Activated CD4-positive, alpha-beta memory T cell treated with anti-CD3 and anti-CD28 coated beads for 36 hours (primary cell): Measurements from ENCODE around the gene B4GALT1. TPM values are rescaled to one million over a fixed set of nuclear protein-coding genes. Genes with fewer than 3 reads are reported as not detected.
A peak's percentile ranks its signal among the peaks of the same experiment; 100 is the strongest.

Source experiments
- CTCF ChIA-PET: fragments of 350-600 bp; sonication (Branson Sonifier 250); formaldehyde crosslinking; loops from one replicate; lab custom pipeline; 2021; ENCODE audit warnings: antibody characterized with exemption, inconsistent platforms; lab: Charles Lee
- POLR2A ChIA-PET: fragments of 350-600 bp; sonication (Branson Sonifier 250); formaldehyde crosslinking; loops from one replicate; lab custom pipeline; 2021; ENCODE audit warnings: antibody characterized with exemption; lab: Charles Lee
- DNase-seq: peaks from one replicate; pipeline ENCODE4 v3.0.0-alpha.2; 2020
- H3K27ac Mint-ChIP-seq: one replicate; pipeline ENCODE4 v1.8.0; 2021; ENCODE audit warnings: mixed read lengths
- H3K27me3 Mint-ChIP-seq: one replicate; pipeline ENCODE4 v1.8.0; 2021; ENCODE audit warnings: mixed read lengths
- H3K36me3 Mint-ChIP-seq: one replicate; pipeline ENCODE4 v1.8.0; 2021; ENCODE audit warnings: mixed read lengths
- H3K4me1 Mint-ChIP-seq: one replicate; pipeline ENCODE4 v1.8.0; 2021; ENCODE audit warnings: low read depth, mixed read lengths
- H3K4me3 Mint-ChIP-seq: one replicate; pipeline ENCODE4 v1.8.0; 2021; ENCODE audit warnings: mild to moderate bottlenecking, mixed read lengths
- H3K9me3 Mint-ChIP-seq: one replicate; pipeline ENCODE4 v1.8.0; 2021; ENCODE audit warnings: mixed read lengths
- intact Hi-C: fragments of 100-400 bp; cut with micrococcal nuclease; formaldehyde crosslinking; loops from one replicate; pipeline ENCODE4 v1.15.1; 2023
- total RNA-seq, 2 experiments: library from RNA; stranded (reverse); gene quantifications; one replicate each; pipeline ENCODE4 v1.2.3, GENCODE V29; 2021

Gene B4GALT1
- total RNA-seq, 2 experiments from 2014 or later, result 76.6 to 78.0 TPM

DNA sequence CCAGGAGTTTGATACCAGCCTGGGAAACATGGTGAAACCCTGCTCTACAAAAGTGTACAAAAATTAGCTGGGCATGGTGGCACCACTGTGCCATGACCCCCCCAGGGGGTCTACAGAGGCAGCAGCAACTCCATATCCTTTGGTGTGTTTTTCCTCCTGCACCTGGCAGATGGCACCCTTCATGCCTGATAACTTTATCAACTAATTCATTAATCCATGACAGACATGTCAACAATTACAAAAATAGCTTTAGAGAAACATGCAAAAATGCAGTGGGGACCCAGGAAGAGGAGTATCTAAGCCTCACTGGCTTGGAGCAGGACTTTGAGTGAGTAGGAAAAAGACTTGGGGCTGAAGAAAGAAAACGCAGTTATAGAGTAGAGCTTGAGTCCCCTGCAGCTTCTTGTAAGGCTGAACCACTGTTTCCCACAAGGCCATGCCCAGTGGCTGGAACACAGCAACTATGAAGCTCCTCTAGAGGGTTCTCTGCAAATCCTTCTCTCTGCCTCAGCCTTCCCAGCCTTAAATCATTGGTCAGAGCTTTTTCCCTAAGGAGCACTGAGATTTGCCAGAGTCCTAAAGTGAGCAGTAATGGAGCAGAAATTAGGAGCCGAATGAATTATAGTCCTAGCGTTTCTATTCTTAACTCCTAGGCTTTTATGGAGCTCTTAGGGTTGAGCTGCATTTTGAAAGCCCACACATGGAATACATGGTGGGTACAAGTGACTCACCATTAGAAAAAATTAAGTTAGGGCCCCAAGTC lies 25.5 kb upstream of the B4GALT1 start:
- intact Hi-C loops, result no loop called here
- H3K9me3 Mint-ChIP-seq, result no peaks in the 10 kb centered on the region
- no peak for DNase-seq
- H3K36me3 Mint-ChIP-seq, result no peaks in the 10 kb centered on the region
- H3K4me3 Mint-ChIP-seq, result no peak overlapping the region
- no peaks in the 10 kb centered on the region for H3K27me3 Mint-ChIP-seq
- no peak overlapping the region for H3K27ac Mint-ChIP-seq
- no peaks in the 10 kb centered on the region for H3K4me1 Mint-ChIP-seq
- POLR2A ChIA-PET, result no interaction called here
- CTCF ChIA-PET, result no interaction called here

DNA sequence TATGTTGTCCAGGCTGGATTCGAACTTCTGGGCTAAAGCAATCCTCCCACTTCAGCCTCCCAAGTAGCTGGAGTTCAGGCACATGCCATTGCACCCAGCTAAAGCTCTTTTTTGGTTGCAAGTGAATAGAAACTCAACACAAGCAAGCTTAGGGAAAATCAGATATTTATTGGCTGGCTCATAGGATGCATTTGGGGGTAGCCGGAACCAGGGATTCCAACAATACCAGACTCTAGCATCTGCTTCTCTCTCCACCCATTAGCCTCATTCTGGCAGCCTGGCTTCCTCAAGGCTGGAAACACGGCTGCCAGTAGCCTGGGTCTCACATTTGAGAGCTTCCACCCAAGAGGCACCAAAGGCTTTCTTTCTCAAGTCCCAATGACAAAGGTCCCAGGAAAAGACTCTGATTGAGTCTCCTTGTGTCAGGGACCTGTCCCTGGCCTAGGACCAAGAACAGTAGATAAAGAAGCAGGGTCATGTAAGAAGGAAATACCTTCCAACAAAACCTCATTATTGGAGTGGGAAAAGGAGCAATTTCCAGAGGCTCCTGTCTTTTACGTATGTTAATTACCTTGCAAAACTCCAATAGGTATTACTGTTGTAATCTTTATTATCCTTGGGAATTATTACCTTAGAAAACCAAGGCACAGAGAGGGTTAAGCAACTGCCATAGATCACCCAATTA lies 23.0 kb upstream of the B4GALT1 start:
- Mint-ChIP-seq H3K27ac (no peak overlapping the region), H3K27me3 (peaks cover 3% of the 10 kb centered on the region)
- CTCF ChIA-PET, result interaction anchor here (0.6 kb wide), 1 partner anchor 54 kb away, joined by 4 read pairs; no protein-coding TSS in a partner anchor

DNA sequence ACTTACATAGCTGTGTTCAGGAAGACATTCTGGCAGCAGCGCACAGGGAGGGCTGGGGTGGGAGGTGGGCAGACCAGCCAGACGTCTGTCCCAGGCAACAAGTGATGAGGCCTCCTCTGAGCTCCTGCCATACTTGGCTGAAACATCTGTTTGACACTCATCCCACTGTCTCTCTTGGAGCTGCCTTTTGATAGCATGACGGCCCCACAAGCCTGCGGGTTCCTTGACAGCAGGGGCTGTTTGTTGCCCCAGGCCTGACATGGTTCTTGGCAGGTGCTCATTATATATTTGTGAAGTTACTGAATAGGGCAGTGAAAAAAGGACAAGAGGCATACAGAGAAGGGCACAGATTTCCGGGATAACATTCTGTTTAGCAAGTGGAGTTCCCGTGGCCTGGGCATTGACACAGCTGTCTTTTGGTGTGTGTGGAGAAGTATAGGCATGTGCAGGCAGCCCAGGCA lies 22.2 kb upstream of the B4GALT1 start:
- no peaks in the 10 kb centered on the region for H3K36me3 Mint-ChIP-seq
- ChIA-PET POLR2A (no interaction called here), CTCF (interaction anchor here (1.0 kb wide), 1 partner anchor 37 kb away, joined by 4 read pairs; no protein-coding TSS in a partner anchor)
- H3K4me1 Mint-ChIP-seq, result peaks cover 10% of the 10 kb centered on the region
- H3K9me3 Mint-ChIP-seq, result no peaks in the 10 kb centered on the region
- DNase-seq, result no peak
- H3K27ac Mint-ChIP-seq, result no peak overlapping the region
- H3K4me3 Mint-ChIP-seq, result no peak overlapping the region
- H3K27me3 Mint-ChIP-seq, result peaks cover 3% of the 10 kb centered on the region
- intact Hi-C loops, result no loop called here

More for the DNA sequence above, 23.0 kb upstream of the B4GALT1 start:
- Mint-ChIP-seq H3K4me3 (no peak overlapping the region), H3K36me3 (no peaks in the 10 kb centered on the region), H3K9me3 (no peaks in the 10 kb centered on the region), H3K4me1 (peaks cover 10% of the 10 kb centered on the region)
- DNase-seq, result no peak
- POLR2A ChIA-PET, result no interaction called here
- intact Hi-C loops, result no loop called here

DNA sequence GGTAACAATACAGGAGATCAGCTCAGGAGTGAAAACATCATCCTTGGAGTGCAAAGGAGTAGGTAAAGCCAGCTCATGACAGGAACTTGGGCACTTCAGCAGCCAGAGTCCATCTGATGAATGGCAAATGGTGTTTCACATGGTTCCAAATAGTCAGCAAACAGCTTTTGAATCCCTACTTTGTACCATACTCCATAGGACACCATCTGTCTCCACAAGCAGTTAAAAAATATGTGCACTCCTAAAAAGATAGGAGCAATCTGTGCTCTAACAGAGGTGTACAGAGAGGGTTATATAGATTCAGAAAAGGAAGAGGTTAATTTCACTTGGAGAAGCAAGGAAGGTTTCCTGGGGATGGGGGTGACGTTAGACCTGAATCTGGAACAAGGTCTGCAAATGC lies 21.6 kb upstream of the B4GALT1 start:
- ChIA-PET CTCF (interaction anchor here (1.0 kb wide), 1 partner anchor 37 kb away, joined by 4 read pairs; no protein-coding TSS in a partner anchor), POLR2A (no interaction called here)
- H3K9me3 Mint-ChIP-seq, result no peaks in the 10 kb centered on the region
- DNase-seq, result no peak
- peaks cover 10% of the 10 kb centered on the region for H3K4me1 Mint-ChIP-seq
- no peaks in the 10 kb centered on the region for H3K36me3 Mint-ChIP-seq
- intact Hi-C loops, result no loop called here
- H3K27ac Mint-ChIP-seq, result no peak overlapping the region
- H3K27me3 Mint-ChIP-seq, result peaks cover 3% of the 10 kb centered on the region
- no peak overlapping the region for H3K4me3 Mint-ChIP-seq

DNA sequence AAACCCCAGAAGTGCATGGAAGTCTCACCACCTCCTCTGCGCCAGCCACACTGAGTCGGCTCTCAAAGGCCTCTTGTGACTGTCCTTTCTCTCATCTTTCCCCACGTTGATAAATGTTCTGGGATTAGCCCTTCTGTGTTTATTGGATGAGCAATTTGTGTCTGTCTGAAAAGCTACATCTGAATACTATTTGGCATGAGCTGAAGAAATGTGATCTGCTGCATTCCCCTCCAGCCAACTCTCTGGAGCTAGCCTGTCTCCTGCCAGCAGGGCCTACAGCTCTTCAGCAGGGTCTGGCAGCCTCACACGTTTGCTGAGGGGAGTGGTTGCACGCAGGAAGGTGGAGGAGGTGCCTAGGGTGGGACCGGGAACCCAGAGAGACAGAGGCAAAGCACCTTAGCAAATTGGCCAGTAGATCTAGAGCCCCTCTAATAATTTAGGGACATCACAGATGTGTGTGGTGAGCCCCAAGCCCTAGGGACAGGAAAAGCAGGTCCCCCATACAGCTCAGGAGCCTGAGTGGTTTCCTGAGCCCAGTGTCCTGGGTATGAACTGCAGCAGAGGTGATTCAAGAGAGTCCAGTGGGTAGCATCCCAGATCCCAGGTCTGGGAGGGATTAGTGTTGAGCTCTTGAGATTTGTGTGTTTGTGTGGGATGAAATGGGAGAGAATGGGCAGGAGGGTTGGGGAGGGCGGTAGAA lies 20.5 kb upstream of the B4GALT1 start:
- Mint-ChIP-seq H3K27me3 (peaks cover 3% of the 10 kb centered on the region), H3K27ac (no peak overlapping the region), H3K9me3 (no peaks in the 10 kb centered on the region), H3K36me3 (no peaks in the 10 kb centered on the region), H3K4me3 (no peak overlapping the region), H3K4me1 (peaks cover 10% of the 10 kb centered on the region)
- intact Hi-C loops, result no loop called here
- CTCF ChIA-PET, result no interaction called here
- POLR2A ChIA-PET, result no interaction called here
- DNase-seq, result no peak

DNA sequence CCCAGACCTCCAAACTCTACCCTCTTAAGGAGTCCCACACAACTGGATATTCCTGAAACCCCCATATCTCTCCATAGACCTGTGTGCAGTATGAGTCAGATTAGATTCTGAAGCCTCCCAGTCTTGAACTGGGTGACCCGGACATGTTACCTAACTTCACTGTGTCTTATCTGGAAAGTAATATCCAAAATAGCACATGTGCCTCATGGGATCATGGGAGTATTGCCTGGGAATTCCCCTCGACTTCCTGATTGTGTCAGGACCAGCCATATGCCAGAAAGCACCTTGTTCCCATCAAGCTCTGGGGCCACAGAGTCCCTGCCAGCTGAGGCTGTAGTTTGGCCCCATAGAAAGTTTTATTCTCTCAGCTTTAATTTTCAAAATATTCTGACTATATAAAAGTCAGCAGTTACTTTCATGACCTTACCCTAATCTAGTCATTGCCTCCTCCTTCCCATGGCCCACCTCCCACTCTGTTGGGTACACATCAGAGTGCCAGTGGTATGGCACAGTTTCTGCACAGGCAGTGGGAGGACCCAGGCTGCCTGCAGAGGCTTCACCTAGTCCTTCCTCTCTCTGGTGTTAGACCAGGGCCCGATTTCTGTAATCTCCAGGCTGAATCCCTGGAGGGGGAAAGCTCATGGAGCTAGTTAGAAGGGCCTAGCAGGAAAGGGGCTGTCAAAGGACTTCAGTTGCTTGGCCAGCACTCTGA lies 19.5 kb upstream of the B4GALT1 start:
- H3K9me3 Mint-ChIP-seq, result no peaks in the 10 kb centered on the region
- H3K4me3 Mint-ChIP-seq, result no peak overlapping the region
- peaks cover 8% of the 10 kb centered on the region for H3K27me3 Mint-ChIP-seq
- ChIA-PET CTCF (no interaction called here), POLR2A (interaction anchor here (1.2 kb wide), 1 partner anchor 19 kb away, joined by 3 read pairs; the partner anchor contains the start of gene B4GALT1)
- DNase-seq, result peak; percentile 26
- intact Hi-C loops, result no loop called here
- H3K27ac Mint-ChIP-seq, result no peak overlapping the region
- H3K4me1 Mint-ChIP-seq, result peaks cover 10% of the 10 kb centered on the region
- no peaks in the 10 kb centered on the region for H3K36me3 Mint-ChIP-seq

DNA sequence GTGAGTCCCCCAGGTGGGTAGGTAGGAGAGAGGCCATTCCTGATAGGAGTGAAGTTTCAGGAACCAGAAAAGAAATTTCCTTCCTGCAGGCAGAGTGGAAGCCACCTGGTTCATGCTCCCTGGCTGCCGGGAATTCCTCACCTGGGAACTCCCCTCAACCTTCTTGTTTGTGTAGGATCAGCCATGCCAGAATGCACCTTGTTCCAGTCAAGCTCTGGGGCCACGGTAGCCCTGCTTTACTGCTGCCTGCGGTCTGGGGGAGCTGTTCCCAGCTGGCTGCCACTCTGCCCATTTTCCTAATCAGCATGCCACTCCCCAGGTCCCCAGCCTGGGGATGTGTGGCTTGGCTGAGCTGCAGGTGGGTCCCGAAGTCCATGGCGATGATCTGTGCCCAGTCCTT lies 18.7 kb upstream of the B4GALT1 start:
- Mint-ChIP-seq H3K9me3 (no peaks in the 10 kb centered on the region), H3K27me3 (peaks cover 8% of the 10 kb centered on the region), H3K4me3 (no peak overlapping the region), H3K36me3 (no peaks in the 10 kb centered on the region), H3K4me1 (peaks cover 10% of the 10 kb centered on the region), H3K27ac (peak overlapping the region; percentile 57)
- CTCF ChIA-PET, result no interaction called here
- POLR2A ChIA-PET, result no interaction called here
- intact Hi-C loops, result no loop called here
- no peak for DNase-seq

DNA sequence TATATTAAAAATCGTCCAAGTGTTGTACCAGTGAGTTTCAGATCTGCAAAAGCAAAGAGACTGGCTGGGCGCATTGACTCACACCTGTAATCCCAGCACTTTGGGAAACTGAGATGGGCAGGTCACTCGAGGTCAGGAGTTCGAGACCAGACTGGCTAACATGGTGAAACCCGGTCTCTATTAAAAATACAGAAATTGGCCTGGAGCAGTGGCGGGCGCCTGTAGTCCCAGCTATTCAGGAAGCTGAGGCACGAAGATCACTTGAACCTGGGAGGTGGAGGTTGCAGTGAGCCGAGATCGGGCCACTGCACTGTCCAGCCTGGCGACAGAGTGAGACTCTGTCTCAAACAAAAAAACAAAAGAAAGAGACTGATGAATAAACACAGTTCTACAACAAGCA lies 18.3 kb upstream of the B4GALT1 start:
- intact Hi-C loops, result no loop called here
- no peak for DNase-seq
- Mint-ChIP-seq H3K4me3 (no peak overlapping the region), H3K4me1 (peaks cover 10% of the 10 kb centered on the region), H3K27me3 (peaks cover 8% of the 10 kb centered on the region), H3K9me3 (no peaks in the 10 kb centered on the region), H3K36me3 (no peaks in the 10 kb centered on the region), H3K27ac (peak overlapping the region; percentile 57)
- POLR2A ChIA-PET, result no interaction called here
- CTCF ChIA-PET, result interaction anchor here (1.2 kb wide), 1 partner anchor 105 kb away, joined by 3 read pairs; no protein-coding TSS in a partner anchor

DNA sequence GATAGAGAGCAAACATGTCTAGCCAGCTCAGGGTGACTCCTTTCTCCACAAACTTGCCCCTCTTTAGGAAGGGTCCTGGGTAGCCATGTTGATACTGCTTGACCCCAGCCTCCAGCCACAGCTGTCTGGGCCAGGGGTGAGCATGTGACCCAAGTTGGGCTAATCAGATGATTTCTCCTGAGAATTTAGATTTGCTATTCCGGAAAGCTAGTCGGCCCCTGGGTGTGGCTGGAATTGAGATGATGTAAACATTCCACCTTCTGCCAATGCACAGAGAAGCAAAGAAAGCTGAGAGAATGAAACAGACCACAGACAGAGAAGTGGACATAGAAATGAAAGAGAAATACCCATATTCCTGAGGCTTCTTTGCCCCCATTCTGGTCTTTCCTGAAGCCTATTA lies 17.8 kb upstream of the B4GALT1 start:
- Mint-ChIP-seq H3K4me3 (no peak overlapping the region), H3K9me3 (no peaks in the 10 kb centered on the region), H3K4me1 (peaks cover 10% of the 10 kb centered on the region), H3K36me3 (no peaks in the 10 kb centered on the region), H3K27me3 (peaks cover 8% of the 10 kb centered on the region), H3K27ac (no peak overlapping the region)
- no peak for DNase-seq
- ChIA-PET CTCF (interaction anchor here (1.2 kb wide), 1 partner anchor 105 kb away, joined by 3 read pairs; no protein-coding TSS in a partner anchor), POLR2A (no interaction called here)
- intact Hi-C loops, result no loop called here

DNA sequence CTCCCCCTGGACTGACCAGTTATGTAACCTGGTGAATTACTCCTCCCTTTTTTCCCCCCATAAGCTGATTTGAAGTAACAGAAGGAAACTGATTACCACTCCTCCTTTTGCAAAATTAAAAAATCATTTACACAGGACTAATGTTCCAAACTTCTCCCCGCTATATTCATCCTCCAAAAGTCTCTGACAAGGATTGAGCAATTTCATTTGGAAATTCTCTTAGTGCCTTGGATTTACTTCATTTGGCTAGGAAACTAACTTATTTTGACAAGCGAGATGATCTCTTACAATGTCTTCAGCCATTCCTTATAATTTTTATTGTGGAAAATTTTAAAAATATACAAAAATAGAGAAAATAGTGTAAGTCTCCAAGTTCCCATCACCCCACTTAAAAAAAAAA lies 15.4 kb upstream of the B4GALT1 start:
- ChIA-PET CTCF (interaction anchor here (1.0 to 1.1 kb wide), 2 partner anchors 10 to 52 kb away, joined by 3 read pairs; no protein-coding TSS in a partner anchor), POLR2A (no interaction called here)
- Mint-ChIP-seq H3K4me3 (no peak overlapping the region), H3K4me1 (peaks cover 10% of the 10 kb centered on the region), H3K36me3 (no peaks in the 10 kb centered on the region), H3K27me3 (peaks cover 8% of the 10 kb centered on the region), H3K27ac (no peak overlapping the region), H3K9me3 (no peaks in the 10 kb centered on the region)
- intact Hi-C loops, result no loop called here
- DNase-seq, result no peak

DNA sequence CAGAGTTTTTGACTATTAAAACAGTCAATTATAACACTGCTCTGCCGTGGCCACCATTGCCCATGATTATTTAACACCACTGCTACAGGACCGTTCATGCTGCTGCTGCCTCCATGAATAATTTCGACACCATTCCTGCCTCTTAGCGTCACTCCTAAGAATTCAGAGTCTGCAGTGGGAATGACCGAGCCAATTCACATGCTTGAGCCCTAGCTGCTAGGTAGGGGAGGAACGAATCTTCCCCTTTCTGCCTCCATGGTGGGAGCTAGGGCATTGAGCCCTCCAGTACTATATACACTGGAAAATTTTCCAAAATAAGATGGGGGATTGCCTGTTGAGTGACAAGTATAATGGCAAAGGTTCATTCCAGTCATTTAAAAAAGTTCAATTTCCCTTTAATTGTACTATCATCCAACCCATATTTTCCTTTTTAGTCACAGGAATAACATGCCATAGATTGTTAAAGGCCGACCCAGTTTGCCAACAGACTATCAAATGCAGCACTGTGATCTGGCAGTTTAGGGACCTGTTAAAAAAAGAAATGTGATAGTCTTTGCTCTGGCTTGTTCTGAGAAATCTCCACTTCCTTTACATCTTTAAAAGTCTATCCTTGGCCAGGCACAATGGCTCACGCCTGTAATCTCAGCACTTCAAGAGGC lies 13.5 kb upstream of the B4GALT1 start:
- H3K36me3 Mint-ChIP-seq, result no peaks in the 10 kb centered on the region
- H3K4me1 Mint-ChIP-seq, result no peaks in the 10 kb centered on the region
- no peak overlapping the region for H3K4me3 Mint-ChIP-seq
- ChIA-PET POLR2A (no interaction called here), CTCF (interaction anchor here (2.1 kb wide), 1 partner anchor 45 kb away, joined by 12 read pairs; no protein-coding TSS in a partner anchor)
- no peaks in the 10 kb centered on the region for H3K9me3 Mint-ChIP-seq
- H3K27ac Mint-ChIP-seq, result no peak overlapping the region
- intact Hi-C loops, result no loop called here
- DNase-seq, result no peak
- peaks cover 8% of the 10 kb centered on the region for H3K27me3 Mint-ChIP-seq
